ENCODE measurements around the gene ASB11.

Gene ASB11

GRCh38 chrX:15269120-15269519, 46.3 kb downstream of the ASB11 start:
- no peak for TF ChIP-seq CTCF (conservative IDR thresholded peaks at IDR 0.05; ENCODE audit: low read length)
- DNase-seq (ENCODE audit: low read depth), result no peak
- H3K4me3 ChIP-seq (ENCODE audit: low read length), result no peak overlapping the region

- DNase-seq (ENCODE audit: low read depth), result no peak
- no peak for TF ChIP-seq CTCF (conservative IDR thresholded peaks at IDR 0.05; ENCODE audit: low read length)
- no peak overlapping the region for H3K4me3 ChIP-seq (ENCODE audit: low read length)
These were observed 60.6 kb downstream of the ASB11 start for GRCh38 chrX:15254852-15255251.

- H3K4me3 ChIP-seq (ENCODE audit: low read length), result no peak overlapping the region
- no peak for DNase-seq (ENCODE audit: low read depth)
- TF ChIP-seq CTCF (conservative IDR thresholded peaks at IDR 0.05; ENCODE audit: low read length), result no peak
These were observed 69.5 kb downstream of the ASB11 start for GRCh38 chrX:15245896-15246295.

GRCh38 chrX:15244421-15244820, 71.0 kb downstream of the ASB11 start:
- DNase-seq (ENCODE audit: low read depth), result no peak
- TF ChIP-seq CTCF (conservative IDR thresholded peaks at IDR 0.05; ENCODE audit: low read length), result no peak
- H3K4me3 ChIP-seq (ENCODE audit: low read length), result no peak overlapping the region

- peak; percentile 64 for TF ChIP-seq CTCF (conservative IDR thresholded peaks at IDR 0.05; ENCODE audit: low read length)
- H3K4me3 ChIP-seq (ENCODE audit: low read length), result no peak overlapping the region
- DNase-seq (ENCODE audit: low read depth), result peak; percentile 50
These were observed 72.4 kb downstream of the ASB11 start for GRCh38 chrX:15242899-15243555.

- TF ChIP-seq CTCF (conservative IDR thresholded peaks at IDR 0.05; ENCODE audit: low read length), result no peak
- DNase-seq (ENCODE audit: low read depth), result no peak
- no peak overlapping the region for H3K4me3 ChIP-seq (ENCODE audit: low read length)
These were observed 74.1 kb downstream of the ASB11 start for GRCh38 chrX:15241301-15241700.

GRCh38 chrX:15240414-15240813, 75.0 kb downstream of the ASB11 start:
- no peak for DNase-seq (ENCODE audit: low read depth)
- no peak for TF ChIP-seq CTCF (conservative IDR thresholded peaks at IDR 0.05; ENCODE audit: low read length)
- H3K4me3 ChIP-seq (ENCODE audit: low read length), result no peak overlapping the region
